ENCODE data around the gene TRIM8.

TRIM8 gene

DNA sequence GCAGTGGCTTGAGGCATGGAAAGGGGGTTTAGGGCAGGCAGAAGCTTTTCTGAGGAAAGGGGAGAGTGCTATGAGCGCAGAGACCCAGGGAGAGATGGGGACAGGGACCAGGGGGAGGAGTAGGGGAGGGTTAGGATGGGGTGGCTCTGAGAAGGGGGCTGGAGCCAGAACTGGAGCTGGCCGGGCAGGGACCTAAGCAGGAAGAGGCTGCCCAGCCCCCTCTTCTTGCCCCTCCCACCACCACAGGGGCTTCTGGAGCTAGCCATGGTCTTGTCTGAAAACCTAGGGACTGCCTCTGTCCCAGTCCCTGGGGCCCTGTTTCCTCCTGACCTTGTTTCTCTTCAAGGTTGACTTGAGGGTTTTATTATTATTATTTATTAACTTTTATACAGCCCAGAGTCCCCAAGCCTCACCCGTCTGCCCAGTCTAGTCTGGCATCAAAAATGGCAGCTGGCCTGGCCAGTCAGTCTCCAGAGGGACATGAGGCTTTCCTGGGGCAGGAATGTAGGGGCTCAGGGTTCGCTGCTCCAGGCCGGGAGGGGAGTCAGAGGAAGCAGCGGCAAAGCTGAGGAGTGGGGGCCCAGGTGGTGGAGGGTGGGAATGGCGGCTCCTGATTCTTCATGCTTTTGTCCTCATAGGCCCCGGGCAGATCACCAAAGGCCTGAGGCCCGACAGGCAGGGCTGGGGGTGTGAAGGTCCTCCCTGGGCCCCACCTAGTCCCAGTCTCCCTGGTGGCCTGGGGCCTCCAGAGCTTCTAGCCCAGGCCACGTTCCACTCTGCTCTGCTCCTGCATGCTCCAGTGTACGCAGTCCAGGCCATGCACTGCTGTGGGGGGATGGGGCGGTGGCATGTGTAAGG lies 5.7 kb downstream of the TRIM8 start:
- Histone ChIP-seq H3K79me2 (ENCODE audit: insufficient read depth, low read length) (peaks cover 47% of the 10 kb centered on the region), H3K9me2 (replicated peaks; ENCODE audit: insufficient read depth, low read length) (no peaks in the 10 kb centered on the region), H3K4me3 (ENCODE audit: insufficient read depth, low read length, poor library complexity, severe bottlenecking) (no peak overlapping the region), H3F3A (ENCODE audit: insufficient read depth) (peaks cover 16% of the 10 kb centered on the region; the same call in 1 of the 2 replicates), H3K27ac (ENCODE audit: low read depth, low read length) (no peak overlapping the region), H3K9me3 (ENCODE audit: insufficient read depth, low read length) (no peaks in the 10 kb centered on the region), H3K36me3 (ENCODE audit: low read length) (no peaks in the 10 kb centered on the region), H3K27me3 (ENCODE audit: low read length) (no peaks in the 10 kb centered on the region), H4K20me1 (ENCODE audit: low read depth, low read length) (no peaks in the 10 kb centered on the region), H3K4me2 (ENCODE audit: low read depth, low read length, poor library complexity, severe bottlenecking) (no peak overlapping the region), H2AFZ (ENCODE audit: low read depth, low read length, severe bottlenecking) (no peak overlapping the region), H3K9ac (ENCODE audit: low read length) (no peak overlapping the region)
- TF ChIP-seq, protein P1, sequence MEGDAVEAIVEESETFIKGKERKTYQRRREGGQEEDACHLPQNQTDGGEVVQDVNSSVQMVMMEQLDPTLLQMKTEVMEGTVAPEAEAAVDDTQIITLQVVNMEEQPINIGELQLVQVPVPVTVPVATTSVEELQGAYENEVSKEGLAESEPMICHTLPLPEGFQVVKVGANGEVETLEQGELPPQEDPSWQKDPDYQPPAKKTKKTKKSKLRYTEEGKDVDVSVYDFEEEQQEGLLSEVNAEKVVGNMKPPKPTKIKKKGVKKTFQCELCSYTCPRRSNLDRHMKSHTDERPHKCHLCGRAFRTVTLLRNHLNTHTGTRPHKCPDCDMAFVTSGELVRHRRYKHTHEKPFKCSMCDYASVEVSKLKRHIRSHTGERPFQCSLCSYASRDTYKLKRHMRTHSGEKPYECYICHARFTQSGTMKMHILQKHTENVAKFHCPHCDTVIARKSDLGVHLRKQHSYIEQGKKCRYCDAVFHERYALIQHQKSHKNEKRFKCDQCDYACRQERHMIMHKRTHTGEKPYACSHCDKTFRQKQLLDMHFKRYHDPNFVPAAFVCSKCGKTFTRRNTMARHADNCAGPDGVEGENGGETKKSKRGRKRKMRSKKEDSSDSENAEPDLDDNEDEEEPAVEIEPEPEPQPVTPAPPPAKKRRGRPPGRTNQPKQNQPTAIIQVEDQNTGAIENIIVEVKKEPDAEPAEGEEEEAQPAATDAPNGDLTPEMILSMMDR (IDR thresholded peaks at IDR 0.05; ENCODE audit: insufficient read depth, low read length, poor library complexity, severe bottlenecking) = no peak
- no peak for TF ChIP-seq EZH2phosphoT487 (conservative IDR thresholded peaks at IDR 0.05; ENCODE audit: low read length)

DNA sequence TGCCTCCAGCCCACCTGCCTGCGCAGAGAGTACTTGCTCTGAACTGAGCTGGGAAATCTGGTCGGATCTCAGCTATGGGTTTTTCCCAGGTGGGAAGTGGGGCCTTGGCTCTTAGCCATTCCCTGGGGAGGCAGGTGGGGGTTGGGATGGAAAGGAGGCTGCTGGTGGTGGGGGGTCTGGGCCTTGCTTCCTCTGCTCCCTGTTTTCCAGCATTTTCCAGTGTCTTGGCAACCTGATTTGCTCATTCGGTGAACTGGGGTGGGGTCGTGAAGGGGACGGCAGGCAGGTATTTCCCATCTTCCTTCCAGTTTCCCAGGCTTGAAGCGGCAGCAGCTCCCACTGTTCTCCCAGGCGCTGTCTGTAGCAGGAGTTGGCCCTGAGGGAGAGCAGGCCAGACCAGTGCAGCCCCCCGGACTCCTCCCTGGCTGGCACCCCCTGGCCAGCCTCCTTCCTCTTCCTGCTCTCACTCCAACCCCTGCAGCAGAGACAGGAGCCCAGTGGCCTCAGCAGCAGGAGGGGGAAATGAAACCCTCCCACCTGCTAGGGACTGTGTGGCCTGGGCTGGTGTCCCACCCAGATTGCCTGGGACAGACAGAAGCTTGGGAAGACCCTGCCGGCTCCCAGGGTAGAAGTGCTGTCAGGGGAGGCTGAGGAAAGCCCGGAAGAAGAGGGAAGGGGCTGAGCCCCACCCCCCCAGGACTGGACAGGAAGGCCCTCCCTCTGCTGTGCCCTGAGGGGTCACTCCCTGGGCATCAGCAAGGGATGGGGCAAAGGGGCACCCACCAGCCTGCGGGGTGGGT lies 6.6 kb downstream of the TRIM8 start:
- Histone ChIP-seq H3K9me3 (ENCODE audit: insufficient read depth, low read length) (no peaks in the 10 kb centered on the region), H3K9ac (ENCODE audit: low read length) (no peak overlapping the region), H3K4me2 (ENCODE audit: low read depth, low read length, poor library complexity, severe bottlenecking) (no peak overlapping the region), H3K79me2 (ENCODE audit: insufficient read depth, low read length) (peaks cover 47% of the 10 kb centered on the region), H4K20me1 (ENCODE audit: low read depth, low read length) (no peaks in the 10 kb centered on the region), H3K4me3 (ENCODE audit: insufficient read depth, low read length, poor library complexity, severe bottlenecking) (no peak overlapping the region), H3F3A (ENCODE audit: insufficient read depth) (peaks cover 8% of the 10 kb centered on the region; the same call in 1 of the 2 replicates), H3K27ac (ENCODE audit: low read depth, low read length) (no peak overlapping the region), H3K9me2 (replicated peaks; ENCODE audit: insufficient read depth, low read length) (no peaks in the 10 kb centered on the region), H3K27me3 (ENCODE audit: low read length) (no peaks in the 10 kb centered on the region), H3K36me3 (ENCODE audit: low read length) (no peaks in the 10 kb centered on the region), H2AFZ (ENCODE audit: low read depth, low read length, severe bottlenecking) (no peak overlapping the region)
- no peak for TF ChIP-seq EZH2phosphoT487 (conservative IDR thresholded peaks at IDR 0.05; ENCODE audit: low read length)

DNA sequence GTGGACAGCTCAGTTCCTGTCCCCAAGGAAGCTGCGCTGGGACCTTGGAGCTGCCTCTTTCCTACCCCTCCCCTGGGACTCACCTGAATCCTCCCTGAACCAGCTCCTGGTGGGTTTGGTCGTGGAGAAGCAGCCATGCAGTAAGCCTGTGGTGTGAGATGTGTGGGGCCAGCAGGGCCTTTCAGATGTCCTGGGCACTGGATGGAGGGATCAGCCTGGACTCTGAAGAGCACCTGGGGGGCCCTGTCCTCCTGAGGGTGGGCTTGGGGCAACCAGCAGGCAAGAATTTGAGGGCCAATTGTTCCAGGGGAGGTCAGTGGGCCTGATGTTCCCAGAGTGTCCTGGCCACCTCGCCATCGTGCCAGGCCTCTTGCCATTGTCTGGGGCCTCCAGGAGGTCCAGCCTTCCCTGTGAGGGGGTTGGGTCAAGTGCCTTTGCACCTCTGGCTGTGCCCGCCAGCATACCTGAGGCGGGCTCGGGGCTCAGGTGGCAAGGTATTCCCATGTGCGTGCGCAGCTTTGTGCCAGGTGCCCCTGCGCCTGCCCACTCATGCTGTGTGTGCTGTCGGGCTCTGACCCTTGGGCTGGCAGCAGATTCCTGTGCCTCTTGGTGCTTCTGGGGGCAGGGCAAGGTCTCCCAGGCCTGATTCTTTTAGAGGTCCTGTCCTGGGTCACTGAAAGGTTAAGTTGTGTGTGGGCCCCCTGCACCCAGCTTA lies 7.3 kb downstream of the TRIM8 start:
- H4K20me1 ChIP-seq (ENCODE audit: low read depth, low read length) = no peaks in the 10 kb centered on the region
- H3K27me3 ChIP-seq (ENCODE audit: low read length) = no peaks in the 10 kb centered on the region
- H2AFZ ChIP-seq (ENCODE audit: low read depth, low read length, severe bottlenecking) = no peak overlapping the region
- peaks cover under 1% of the 10 kb centered on the region; the same call in 1 of the 2 replicates for H3F3A ChIP-seq (ENCODE audit: insufficient read depth)
- TF ChIP-seq, protein P1 (IDR thresholded peaks at IDR 0.05; ENCODE audit: insufficient read depth, low read length, poor library complexity, severe bottlenecking) = no peak
- no peak for TF ChIP-seq EZH2phosphoT487 (conservative IDR thresholded peaks at IDR 0.05; ENCODE audit: low read length)
- H3K4me2 ChIP-seq (ENCODE audit: low read depth, low read length, poor library complexity, severe bottlenecking) = no peak overlapping the region
- no peak overlapping the region for H3K9ac ChIP-seq (ENCODE audit: low read length)
- H3K9me3 ChIP-seq (ENCODE audit: insufficient read depth, low read length) = no peaks in the 10 kb centered on the region
- no peak overlapping the region for H3K27ac ChIP-seq (ENCODE audit: low read depth, low read length)
- H3K4me3 ChIP-seq (ENCODE audit: insufficient read depth, low read length, poor library complexity, severe bottlenecking) = no peak overlapping the region
- H3K79me2 ChIP-seq (ENCODE audit: insufficient read depth, low read length) = peaks cover 40% of the 10 kb centered on the region
- no peaks in the 10 kb centered on the region for H3K9me2 ChIP-seq (replicated peaks; ENCODE audit: insufficient read depth, low read length)
- H3K36me3 ChIP-seq (ENCODE audit: low read length) = no peaks in the 10 kb centered on the region

All from SU-DHL-6 (cell line).